Thoracic aorta endothelial cell (primary cell): ENCODE results near the gene OR6C4. TPM values are rescaled to one million over a fixed set of nuclear protein-coding genes. Genes with fewer than 3 reads are reported as not detected.

Experiments used
- total RNA-seq: library from RNA; depleted of rRNA; stranded (reverse); fragments of >200 nt; gene quantifications from 2 replicates; pipeline ENCODE4 v1.2.3, GENCODE V29; 2012

OR6C4 gene
- total RNA-seq: not detected in 2 replicates

GRCh38 chr12:55549302-55549701 is at the start of gene OR6C4:
OR6C4 (plus strand) TSS chr12:55549602; CDS start chr12:55551227, 1,625 bp downstream.

GRCh38 chr12:55572168-55572567 is 22.8 kb downstream of the OR6C4 start, which contains the start of gene OR2AP1:
OR2AP1 (plus strand) TSS chr12:55572468; CDS start chr12:55574415, 1,947 bp downstream.

Other genes starting within 250 kb of the OR6C4 start
- not detected in 2 replicates for gene OR6C1, start 235.3 kb upstream of the OR6C4 start, total RNA-seq
- not detected in 2 replicates for gene OR6C3, start 218.9 kb upstream of the OR6C4 start, total RNA-seq
- gene OR6C75, start 186.6 kb upstream of the OR6C4 start, total RNA-seq: not detected in 2 replicates
- not detected in 2 replicates for gene OR6C65, start 149.1 kb upstream of the OR6C4 start, total RNA-seq
- not detected in 2 replicates for gene OR6C76, start 123.3 kb upstream of the OR6C4 start, total RNA-seq
- not detected in 2 replicates for gene OR6C2, start 105.5 kb upstream of the OR6C4 start, total RNA-seq
- not detected in 2 replicates for gene OR6C70, start 79.5 kb upstream of the OR6C4 start, total RNA-seq
- 0.13 TPM in 1 of 2 replicates, not detected in the other for gene OR6C68, start 57.2 kb upstream of the OR6C4 start, total RNA-seq
- not detected in 2 replicates for gene OR2AP1, start 22.9 kb downstream of the OR6C4 start, total RNA-seq
- not detected in 2 replicates for gene OR10P1, start 87.3 kb downstream of the OR6C4 start, total RNA-seq
- gene ITGA7, start 158.3 kb downstream of the OR6C4 start, total RNA-seq: 0.40 and 0.57 TPM in 2 replicates
- 46.5 and 50.1 TPM in 2 replicates for gene BLOC1S1, start 166.4 kb downstream of the OR6C4 start, total RNA-seq
- 1.3 and 1.5 TPM in 2 replicates for gene RDH5, start 170.8 kb downstream of the OR6C4 start, total RNA-seq
- 713 and 1,112 TPM in 2 replicates for gene CD63, start 179.4 kb downstream of the OR6C4 start, total RNA-seq
- gene GDF11, start 193.5 kb downstream of the OR6C4 start, total RNA-seq: 4.5 and 8.6 TPM in 2 replicates